Ovary (tissue), 3 donors: Measurements from ENCODE around the gene PLCB1.

Experiments
- CTCF ChIP-seq, 3 donors: fragments of 450-650 bp in 2 of 3; fragments of 200-600 bp in 1 of 3; IDR thresholded peaks; one replicate each; pipeline versions ENCODE4 v1.5.1 to v1.8.0; 2016 to 2022; ENCODE audit warnings: antibody characterized with exemption in 3 of 3, mild to moderate bottlenecking in 1 of 3
- EP300 ChIP-seq: sonication (generic); formaldehyde crosslinking; IDR thresholded peaks from one replicate; pipeline ENCODE4 v1.6.1; 2017; ENCODE audit warnings: antibody characterized with exemption
- donor health status: DM: no; HTN: no; CAD: no.

DNA sequence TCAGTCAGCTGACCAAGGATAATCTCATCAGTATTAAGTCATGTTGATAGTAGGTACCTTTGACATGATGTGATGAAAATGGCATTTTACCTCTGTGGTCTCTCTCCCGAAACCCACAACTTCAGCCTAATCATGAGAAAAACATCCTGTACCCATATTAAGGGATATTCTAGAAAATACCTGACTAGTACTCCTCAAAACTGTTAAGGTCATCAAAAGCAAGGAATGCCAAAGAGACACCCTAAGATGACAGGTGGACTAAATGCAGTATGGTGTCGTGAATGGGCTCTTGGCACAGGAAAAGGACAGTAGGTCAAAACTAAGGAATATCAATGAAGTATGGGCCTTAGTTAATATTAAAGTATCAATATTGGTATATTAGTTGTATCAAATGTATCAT is 221.4 kb downstream of the PLCB1 start:
- TF ChIP-seq CTCF (IDR thresholded peaks at IDR 0.05), result no peak
- TF ChIP-seq EP300, result no peak
